ENCODE results near the gene GJA5.
"Not testable (repeated sequence)": the region's sequence is repeated elsewhere in the genome, so short reads cannot be mapped to it uniquely, and the experiment has no call there.

The GJA5 gene

GRCh38 chr1:147735423-147735822 lies 25.0 kb downstream of the GJA5 start:
- Histone ChIP-seq H3K27me3 (ENCODE audit: control insufficient read depth in 2 of 2, insufficient read depth in 2 of 2, low read length in 2 of 2) (peaks cover 0 to 2% of the 10 kb centered on the region in 2 donors), H3K4me1 (ENCODE audit: control insufficient read depth in 2 of 2, insufficient read depth in 2 of 2, low read length in 2 of 2) (no peaks in the 10 kb centered on the region), H3K4me3 (ENCODE audit: low read length in 2 of 2) (no peak overlapping the region), H3K9ac (ENCODE audit: low read depth in 1 of 2, low read length in 2 of 2) (no peak overlapping the region), H3K9me3 (ENCODE audit: control insufficient read depth in 2 of 2, low read length in 2 of 2) (no peaks in the 10 kb centered on the region), H3K27ac (ENCODE audit: low read depth in 2 of 2, low read length in 2 of 2) (no peak overlapping the region), H3K36me3 (ENCODE audit: control insufficient read depth in 2 of 2, insufficient read depth in 2 of 2, low read length in 2 of 2) (no peaks in the 10 kb centered on the region)

GRCh38 chr1:147734291-147734841 lies 26.0 kb downstream of the GJA5 start:
- not testable (repeated sequence) for H3K4me1 ChIP-seq (ENCODE audit: control insufficient read depth in 2 of 2, insufficient read depth in 2 of 2, low read length in 2 of 2); H3K36me3 ChIP-seq (ENCODE audit: control insufficient read depth in 2 of 2, insufficient read depth in 2 of 2, low read length in 2 of 2); H3K27ac ChIP-seq (ENCODE audit: low read depth in 2 of 2, low read length in 2 of 2); H3K27me3 ChIP-seq (ENCODE audit: control insufficient read depth in 2 of 2, insufficient read depth in 2 of 2, low read length in 2 of 2); H3K9me3 ChIP-seq (ENCODE audit: control insufficient read depth in 2 of 2, low read length in 2 of 2); H3K9ac ChIP-seq (ENCODE audit: low read depth in 1 of 2, low read length in 2 of 2); H3K4me3 ChIP-seq (ENCODE audit: low read length in 2 of 2)

- H3K9me3 ChIP-seq (ENCODE audit: control insufficient read depth in 2 of 2, low read length in 2 of 2) = no peaks in the 10 kb centered on the region
- no peaks in the 10 kb centered on the region for H3K36me3 ChIP-seq (ENCODE audit: control insufficient read depth in 2 of 2, insufficient read depth in 2 of 2, low read length in 2 of 2)
- no peak overlapping the region for H3K9ac ChIP-seq (ENCODE audit: low read depth in 1 of 2, low read length in 2 of 2)
- H3K4me3 ChIP-seq (ENCODE audit: low read length in 2 of 2) = no peak overlapping the region
- peaks cover 0 to 2% of the 10 kb centered on the region in 2 donors for H3K27me3 ChIP-seq (ENCODE audit: control insufficient read depth in 2 of 2, insufficient read depth in 2 of 2, low read length in 2 of 2)
- H3K27ac ChIP-seq (ENCODE audit: low read depth in 2 of 2, low read length in 2 of 2) = no peak overlapping the region
- no peaks in the 10 kb centered on the region for H3K4me1 ChIP-seq (ENCODE audit: control insufficient read depth in 2 of 2, insufficient read depth in 2 of 2, low read length in 2 of 2)
Measured at GRCh38 chr1:147729315-147729714, 31.1 kb downstream of the GJA5 start.

GRCh38 chr1:147726168-147726567 lies 34.2 kb downstream of the GJA5 start:
- Histone ChIP-seq H3K9me3 (ENCODE audit: control insufficient read depth in 2 of 2, low read length in 2 of 2) (no peaks in the 10 kb centered on the region), H3K36me3 (ENCODE audit: control insufficient read depth in 2 of 2, insufficient read depth in 2 of 2, low read length in 2 of 2) (no peaks in the 10 kb centered on the region), H3K9ac (ENCODE audit: low read depth in 1 of 2, low read length in 2 of 2) (no peak overlapping the region), H3K4me3 (ENCODE audit: low read length in 2 of 2) (no peak overlapping the region), H3K27ac (ENCODE audit: low read depth in 2 of 2, low read length in 2 of 2) (no peak overlapping the region), H3K4me1 (ENCODE audit: control insufficient read depth in 2 of 2, insufficient read depth in 2 of 2, low read length in 2 of 2) (no peaks in the 10 kb centered on the region), H3K27me3 (ENCODE audit: control insufficient read depth in 2 of 2, insufficient read depth in 2 of 2, low read length in 2 of 2) (peaks cover 0 to 2% of the 10 kb centered on the region in 2 donors)

- Histone ChIP-seq H3K4me3 (ENCODE audit: low read length in 2 of 2) (no peak overlapping the region), H3K9ac (ENCODE audit: low read depth in 1 of 2, low read length in 2 of 2) (no peak overlapping the region), H3K36me3 (ENCODE audit: control insufficient read depth in 2 of 2, insufficient read depth in 2 of 2, low read length in 2 of 2) (no peaks in the 10 kb centered on the region), H3K27me3 (ENCODE audit: control insufficient read depth in 2 of 2, insufficient read depth in 2 of 2, low read length in 2 of 2) (peaks cover 0 to under 1% of the 10 kb centered on the region in 2 donors), H3K4me1 (ENCODE audit: control insufficient read depth in 2 of 2, insufficient read depth in 2 of 2, low read length in 2 of 2) (no peaks in the 10 kb centered on the region), H3K9me3 (ENCODE audit: control insufficient read depth in 2 of 2, low read length in 2 of 2) (no peaks in the 10 kb centered on the region), H3K27ac (ENCODE audit: low read depth in 2 of 2, low read length in 2 of 2) (no peak overlapping the region)
Measured at GRCh38 chr1:147725685-147726084, 34.7 kb downstream of the GJA5 start.

- Histone ChIP-seq H3K9ac (ENCODE audit: low read depth in 1 of 2, low read length in 2 of 2) (no peak overlapping the region), H3K4me1 (ENCODE audit: control insufficient read depth in 2 of 2, insufficient read depth in 2 of 2, low read length in 2 of 2) (no peaks in the 10 kb centered on the region), H3K4me3 (ENCODE audit: low read length in 2 of 2) (no peak overlapping the region), H3K27me3 (ENCODE audit: control insufficient read depth in 2 of 2, insufficient read depth in 2 of 2, low read length in 2 of 2) (no peaks in the 10 kb centered on the region), H3K9me3 (ENCODE audit: control insufficient read depth in 2 of 2, low read length in 2 of 2) (no peaks in the 10 kb centered on the region), H3K27ac (ENCODE audit: low read depth in 2 of 2, low read length in 2 of 2) (no peak overlapping the region), H3K36me3 (ENCODE audit: control insufficient read depth in 2 of 2, insufficient read depth in 2 of 2, low read length in 2 of 2) (no peaks in the 10 kb centered on the region)
Measured at GRCh38 chr1:147723691-147724323, 36.6 kb downstream of the GJA5 start.

GRCh38 chr1:147722124-147722523 lies 38.3 kb downstream of the GJA5 start:
- Histone ChIP-seq H3K27ac (ENCODE audit: low read depth in 2 of 2, low read length in 2 of 2) (no peak overlapping the region), H3K9me3 (ENCODE audit: control insufficient read depth in 2 of 2, low read length in 2 of 2) (no peaks in the 10 kb centered on the region), H3K4me3 (ENCODE audit: low read length in 2 of 2) (no peak overlapping the region), H3K27me3 (ENCODE audit: control insufficient read depth in 2 of 2, insufficient read depth in 2 of 2, low read length in 2 of 2) (no peaks in the 10 kb centered on the region), H3K9ac (ENCODE audit: low read depth in 1 of 2, low read length in 2 of 2) (no peak overlapping the region), H3K36me3 (ENCODE audit: control insufficient read depth in 2 of 2, insufficient read depth in 2 of 2, low read length in 2 of 2) (no peaks in the 10 kb centered on the region), H3K4me1 (ENCODE audit: control insufficient read depth in 2 of 2, insufficient read depth in 2 of 2, low read length in 2 of 2) (peaks cover 0 to 5% of the 10 kb centered on the region in 2 donors)

GRCh38 chr1:147721716-147722115 lies 38.7 kb downstream of the GJA5 start:
- H3K9ac ChIP-seq (ENCODE audit: low read depth in 1 of 2, low read length in 2 of 2) = no peak overlapping the region

GRCh38 chr1:147720557-147720956 lies 39.8 kb downstream of the GJA5 start:
- Histone ChIP-seq H3K4me1 (ENCODE audit: control insufficient read depth in 2 of 2, insufficient read depth in 2 of 2, low read length in 2 of 2) (peaks cover 0 to 5% of the 10 kb centered on the region in 2 donors), H3K36me3 (ENCODE audit: control insufficient read depth in 2 of 2, insufficient read depth in 2 of 2, low read length in 2 of 2) (no peaks in the 10 kb centered on the region), H3K27ac (ENCODE audit: low read depth in 2 of 2, low read length in 2 of 2) (no peak overlapping the region), H3K9me3 (ENCODE audit: control insufficient read depth in 2 of 2, low read length in 2 of 2) (no peaks in the 10 kb centered on the region), H3K4me3 (ENCODE audit: low read length in 2 of 2) (no peak overlapping the region), H3K9ac (ENCODE audit: low read depth in 1 of 2, low read length in 2 of 2) (no peak overlapping the region), H3K27me3 (ENCODE audit: control insufficient read depth in 2 of 2, insufficient read depth in 2 of 2, low read length in 2 of 2) (no peaks in the 10 kb centered on the region)

More at GRCh38 chr1:147721716-147722115, 38.7 kb downstream of the GJA5 start:
- no peak overlapping the region for H3K4me3 ChIP-seq (ENCODE audit: low read length in 2 of 2)
- no peaks in the 10 kb centered on the region for H3K27me3 ChIP-seq (ENCODE audit: control insufficient read depth in 2 of 2, insufficient read depth in 2 of 2, low read length in 2 of 2)
- peaks cover 0 to 5% of the 10 kb centered on the region in 2 donors for H3K4me1 ChIP-seq (ENCODE audit: control insufficient read depth in 2 of 2, insufficient read depth in 2 of 2, low read length in 2 of 2)
- no peak overlapping the region for H3K27ac ChIP-seq (ENCODE audit: low read depth in 2 of 2, low read length in 2 of 2)
- no peaks in the 10 kb centered on the region for H3K36me3 ChIP-seq (ENCODE audit: control insufficient read depth in 2 of 2, insufficient read depth in 2 of 2, low read length in 2 of 2)
- no peaks in the 10 kb centered on the region for H3K9me3 ChIP-seq (ENCODE audit: control insufficient read depth in 2 of 2, low read length in 2 of 2)

- no peaks in the 10 kb centered on the region for H3K36me3 ChIP-seq (ENCODE audit: control insufficient read depth in 2 of 2, insufficient read depth in 2 of 2, low read length in 2 of 2)
- H3K4me1 ChIP-seq (ENCODE audit: control insufficient read depth in 2 of 2, insufficient read depth in 2 of 2, low read length in 2 of 2) = peaks cover 0 to 5% of the 10 kb centered on the region in 2 donors
Measured at GRCh38 chr1:147719711-147720225, 40.6 kb downstream of the GJA5 start.

More at GRCh38 chr1:147719711-147720225, 40.6 kb downstream of the GJA5 start:
- H3K9me3 ChIP-seq (ENCODE audit: control insufficient read depth in 2 of 2, low read length in 2 of 2) = no peaks in the 10 kb centered on the region
- H3K27me3 ChIP-seq (ENCODE audit: control insufficient read depth in 2 of 2, insufficient read depth in 2 of 2, low read length in 2 of 2) = no peaks in the 10 kb centered on the region
- H3K9ac ChIP-seq (ENCODE audit: low read depth in 1 of 2, low read length in 2 of 2) = no peak overlapping the region
- no peak overlapping the region for H3K27ac ChIP-seq (ENCODE audit: low read depth in 2 of 2, low read length in 2 of 2)
- no peak overlapping the region for H3K4me3 ChIP-seq (ENCODE audit: low read length in 2 of 2)

Measured in mucosa of rectum (tissue), 2 donors.